AG10803 (cell line): Measurements from ENCODE around the gene EFTUD2.

Source experiments
- DNase-seq: peaks from one replicate; pipeline ENCODE4 v3.0.0; 2010; ENCODE audit warnings: low read depth
- H3K4me3 ChIP-seq: 2 replicates; pipeline ENCODE4 v1.5.1; 2011; ENCODE audit warnings: mild to moderate bottlenecking, low read length, control low read depth
- CTCF ChIP-seq: conservative IDR thresholded peaks from 2 replicates; pipeline ENCODE4 v1.5.1; 2011; ENCODE audit warnings: mild to moderate bottlenecking, low read length, control low read depth, inconsistent platforms

EFTUD2 gene

DNA sequence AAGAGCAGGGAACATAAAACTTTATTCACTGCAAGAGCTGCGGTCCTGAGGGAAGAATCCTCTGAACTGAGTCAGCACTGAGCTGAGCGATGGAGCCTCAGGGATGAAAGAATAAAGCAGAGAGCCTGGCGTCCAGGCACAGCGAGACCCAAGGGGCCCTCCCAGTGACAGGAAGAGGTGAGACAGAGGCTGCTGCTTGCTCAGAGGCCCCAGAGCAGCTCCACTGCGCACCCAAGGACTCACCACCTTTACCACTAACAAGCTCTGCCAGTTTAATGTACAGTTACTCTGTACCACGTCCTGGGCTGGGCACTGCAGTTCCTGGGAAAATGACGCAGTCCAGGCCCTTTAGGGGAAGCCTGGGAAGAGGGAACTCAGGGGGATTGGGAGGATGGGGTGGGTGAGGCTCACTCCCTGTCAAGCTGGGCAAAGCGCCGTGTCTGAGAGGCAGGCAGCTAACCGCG is 10.5 kb upstream of the EFTUD2 start:
- no peak for TF ChIP-seq CTCF
- no peak overlapping the region for H3K4me3 ChIP-seq
- peak; percentile 69 for DNase-seq

DNA sequence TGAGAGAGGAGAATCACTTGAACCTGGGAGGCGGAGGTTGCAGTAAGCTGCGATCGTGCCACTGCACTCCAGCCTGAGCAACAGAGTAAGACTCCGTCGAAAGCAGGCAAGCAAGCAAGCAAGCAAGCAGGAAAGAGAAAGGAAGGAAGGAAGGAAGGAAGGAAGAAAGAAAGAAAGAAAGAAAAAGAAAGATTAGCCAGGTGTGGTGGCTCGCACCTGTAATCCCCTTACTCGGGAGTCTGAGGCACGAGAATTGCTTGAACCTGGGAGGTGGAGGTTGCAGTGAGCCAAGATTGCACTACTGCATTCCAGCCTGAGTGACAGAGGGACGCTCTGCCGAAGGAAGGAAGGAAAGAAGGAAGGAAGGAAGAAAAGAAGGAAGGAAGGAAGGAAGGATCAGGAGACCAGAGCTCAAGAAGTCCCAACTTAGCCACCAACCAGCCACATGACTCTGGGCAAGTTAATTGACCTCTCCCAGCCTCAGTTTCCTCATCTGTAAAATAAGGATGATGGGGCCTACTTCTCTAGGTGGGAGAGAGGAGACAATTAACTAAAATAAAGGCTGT is 9.6 kb upstream of the EFTUD2 start:
- no peak for DNase-seq
- H3K4me3 ChIP-seq, result no peak overlapping the region
- no peak for TF ChIP-seq CTCF

GRCh38 chr17:44907729-44908470 is 8.7 kb upstream of the EFTUD2 start:
- no peak for TF ChIP-seq CTCF
- DNase-seq, result peak; percentile 11
- no peak overlapping the region for H3K4me3 ChIP-seq

DNA sequence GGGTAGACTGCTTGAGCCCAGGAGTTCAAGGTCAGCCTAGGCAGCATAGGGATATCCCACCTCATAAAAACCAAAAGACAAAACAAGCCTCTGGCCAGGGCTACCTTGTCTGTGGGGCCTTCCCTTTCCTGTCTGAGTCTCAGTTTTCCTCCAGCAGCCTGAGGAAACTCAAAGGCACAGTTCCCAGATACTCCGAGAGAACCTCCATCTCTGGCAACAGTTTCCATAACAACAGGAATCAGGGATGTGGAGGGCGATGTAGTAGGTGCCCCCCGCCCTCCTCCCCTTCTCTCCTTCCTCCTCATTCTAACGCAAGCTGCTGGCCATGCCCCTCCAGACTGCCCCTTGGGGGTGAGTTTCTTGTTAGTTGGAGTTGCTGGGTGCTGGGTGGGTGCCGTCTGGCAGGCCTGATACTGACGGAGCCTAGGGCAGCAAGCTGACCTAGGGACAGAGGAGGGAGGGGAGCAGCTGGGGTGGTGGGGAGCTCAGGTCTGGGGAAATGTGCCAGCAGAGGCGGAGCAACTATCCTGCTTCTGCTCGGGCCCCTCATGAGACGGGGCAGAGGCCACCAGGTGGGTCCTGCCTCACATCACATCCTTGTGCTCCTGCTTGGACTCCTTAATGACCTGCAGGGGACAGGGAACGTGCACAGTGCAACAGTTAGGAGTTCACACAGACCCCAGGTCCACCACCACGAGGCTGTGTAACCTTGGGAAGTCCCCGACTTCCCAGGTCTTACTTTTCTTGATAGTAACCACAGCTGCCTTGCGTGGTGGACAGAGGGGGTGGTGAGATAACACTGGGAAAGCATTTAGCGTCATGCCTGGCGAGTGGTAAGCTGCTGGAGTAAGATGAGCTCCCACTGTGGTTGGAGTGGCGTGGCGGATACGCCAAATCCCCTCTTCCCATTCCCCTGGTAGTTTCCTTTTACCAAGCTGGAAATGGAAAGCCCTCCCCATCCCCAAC is 7.8 kb upstream of the EFTUD2 start:
- DNase-seq, result no peak
- H3K4me3 ChIP-seq, result no peak overlapping the region
- no peak for TF ChIP-seq CTCF

GRCh38 chr17:44906010-44906646 is 6.9 kb upstream of the EFTUD2 start:
- TF ChIP-seq CTCF, result no peak
- H3K4me3 ChIP-seq, result no peak overlapping the region
- DNase-seq, result peak; percentile 97

- peak; percentile 20; the same call in 1 of the 2 replicates for TF ChIP-seq CTCF
- peak; percentile 31 for DNase-seq
Measured at GRCh38 chr17:44905006-44906000, 6.1 kb upstream of the EFTUD2 start.

More at GRCh38 chr17:44905006-44906000, 6.1 kb upstream of the EFTUD2 start:
- H3K4me3 ChIP-seq, result no peak overlapping the region
